Retina (tissue), 1 donor: Measurements from ENCODE around the gene METRN.
A peak's percentile ranks its signal among the peaks of the same experiment; 100 is the strongest.

Source experiments
- DNase-seq: peaks from one replicate; pipeline ENCODE4 v3.0.0-alpha.2; 2016

Gene METRN

DNA sequence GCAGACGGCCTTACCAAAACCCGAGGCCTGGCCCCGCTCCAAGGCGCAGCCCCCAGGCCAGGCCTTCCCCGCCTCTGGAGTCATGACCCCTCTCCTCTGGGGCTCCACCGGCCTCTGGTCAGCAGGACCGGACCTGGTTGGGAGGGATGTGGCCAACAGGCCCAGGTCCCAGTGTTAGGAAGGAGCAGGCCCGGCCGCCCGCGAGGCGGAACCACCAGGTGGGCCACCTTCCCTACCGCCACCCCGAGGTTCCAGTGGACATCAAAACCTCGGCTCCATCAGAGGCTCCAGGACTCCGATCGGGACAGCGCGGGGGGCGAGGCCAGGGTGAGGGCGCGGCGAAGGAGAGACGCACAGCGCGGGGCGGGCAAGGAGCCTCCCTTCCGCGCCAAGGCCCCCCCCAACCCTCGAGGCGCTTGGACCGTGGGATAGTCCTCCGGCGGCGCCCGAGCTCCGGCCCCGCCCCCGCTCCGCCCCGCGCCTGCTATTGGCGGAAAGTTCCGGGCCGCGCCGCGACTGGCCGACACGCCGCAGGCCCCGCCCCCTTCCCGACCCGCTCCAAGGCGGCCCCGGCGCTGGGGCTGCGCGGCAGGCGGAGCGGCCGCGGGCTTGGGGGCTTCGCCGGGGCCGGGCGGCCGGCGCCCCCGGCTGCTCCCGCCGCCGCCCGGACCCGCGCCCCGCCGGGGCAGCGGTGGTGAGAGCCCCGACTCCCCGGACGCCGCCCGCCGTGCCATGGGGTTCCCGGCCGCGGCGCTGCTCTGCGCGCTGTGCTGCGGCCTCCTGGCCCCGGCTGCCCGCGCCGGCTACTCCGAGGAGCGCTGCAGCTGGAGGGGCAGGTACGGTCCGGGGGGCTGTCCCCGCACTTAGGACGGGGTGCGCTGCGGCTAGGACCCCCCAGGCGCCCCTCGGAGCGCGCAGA lies at the start of gene METRN:
METRN (plus strand) TSS at position 561 of the 919 bp plus-strand sequence; CDS start at position 733, 172 bp downstream.
- DNase-seq = peak; percentile 86

DNA sequence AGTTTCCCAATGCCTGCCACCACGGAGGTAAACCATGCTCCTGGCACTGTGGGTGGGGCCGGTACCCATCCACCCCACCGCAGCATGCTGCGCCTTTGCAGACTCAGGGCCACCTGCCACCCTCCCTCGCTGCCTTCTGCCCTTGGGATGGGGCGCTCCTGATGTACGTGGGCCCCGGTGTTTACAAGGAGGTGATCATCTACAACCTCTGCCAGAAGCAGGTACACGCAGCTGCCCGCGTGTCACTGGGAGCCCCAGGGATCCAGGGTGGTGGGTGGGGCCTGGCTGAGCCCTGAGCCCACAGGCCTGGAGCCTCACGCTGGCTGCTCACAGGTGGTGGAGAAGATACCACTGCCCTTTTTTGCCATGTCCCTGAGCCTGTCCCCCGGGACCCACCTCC lies 48.3 kb upstream of the METRN start:
- DNase-seq = no peak

DNA sequence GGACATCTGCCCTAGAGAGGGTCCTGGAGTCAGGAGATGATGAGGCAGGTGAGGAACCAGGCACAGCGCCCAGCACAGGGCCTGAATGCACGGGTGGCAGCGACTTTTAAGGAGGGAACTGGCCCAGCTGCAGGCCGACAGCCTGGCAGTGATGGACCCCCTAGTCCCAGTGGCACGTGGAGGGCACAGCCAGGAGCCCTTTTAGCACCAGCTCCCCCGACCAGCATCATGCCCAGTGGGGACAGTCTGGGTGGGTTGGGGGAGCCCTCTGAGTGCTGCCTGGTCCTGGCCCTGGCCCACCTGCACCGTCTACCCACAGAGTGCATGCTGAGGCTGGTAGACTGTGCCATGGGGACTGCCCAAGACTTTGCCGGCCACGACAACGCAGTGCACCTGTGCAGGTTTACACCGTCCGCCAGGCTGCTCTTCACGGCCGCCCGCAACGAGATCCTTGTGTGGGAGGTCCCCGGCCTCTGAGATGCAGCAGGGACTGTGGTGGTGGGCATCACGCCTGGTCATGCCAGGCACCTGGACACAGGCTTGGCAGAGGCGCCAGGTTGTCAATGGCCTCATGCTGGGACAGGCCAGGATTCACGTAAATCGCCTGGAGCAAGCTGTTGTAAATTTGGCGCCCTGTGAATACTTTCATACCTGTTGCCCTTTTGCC lies 47.7 kb upstream of the METRN start:
- no peak for DNase-seq

DNA sequence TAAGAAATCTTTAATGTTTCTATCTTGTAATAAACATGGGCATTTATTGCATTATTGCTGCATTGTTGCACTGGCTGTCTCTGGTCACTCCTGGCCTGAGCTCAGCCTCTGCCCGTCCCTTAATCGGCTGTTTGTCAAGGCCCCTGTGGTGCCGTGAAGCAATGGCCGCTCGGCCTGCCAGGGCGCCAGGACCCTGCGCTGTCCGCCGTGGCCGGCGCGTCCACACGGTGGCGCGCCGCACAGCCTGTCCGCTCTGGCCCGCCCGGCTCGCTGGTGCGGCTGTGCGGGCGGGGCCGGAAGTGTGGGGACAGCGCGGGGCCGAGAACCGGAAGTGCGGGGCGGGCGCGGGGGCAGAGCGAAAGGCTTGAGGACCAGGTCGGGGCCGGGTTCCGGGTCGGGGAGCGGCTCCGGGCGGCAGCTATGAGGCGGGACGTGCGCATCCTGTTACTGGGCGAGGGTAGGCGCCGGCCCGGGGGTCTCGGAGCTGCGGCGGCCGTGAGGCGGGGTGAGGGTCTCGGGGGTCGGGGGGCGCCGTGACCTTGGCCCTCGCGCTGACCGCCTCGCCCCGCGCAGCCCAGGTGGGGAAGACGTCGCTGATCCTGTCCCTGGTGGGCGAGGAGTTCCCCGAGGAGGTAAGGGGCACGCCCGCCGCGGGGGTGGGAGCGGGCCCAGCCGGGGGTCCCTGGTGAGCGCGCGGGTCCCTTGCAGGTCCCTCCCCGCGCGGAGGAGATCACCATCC lies 47.0 kb upstream of the METRN start, which contains the start of gene RHOT2:
RHOT2 (plus strand) TSS at position 353 of the 739 bp plus-strand sequence; CDS start at position 421, 68 bp downstream.
- peak; percentile 88 for DNase-seq

DNA sequence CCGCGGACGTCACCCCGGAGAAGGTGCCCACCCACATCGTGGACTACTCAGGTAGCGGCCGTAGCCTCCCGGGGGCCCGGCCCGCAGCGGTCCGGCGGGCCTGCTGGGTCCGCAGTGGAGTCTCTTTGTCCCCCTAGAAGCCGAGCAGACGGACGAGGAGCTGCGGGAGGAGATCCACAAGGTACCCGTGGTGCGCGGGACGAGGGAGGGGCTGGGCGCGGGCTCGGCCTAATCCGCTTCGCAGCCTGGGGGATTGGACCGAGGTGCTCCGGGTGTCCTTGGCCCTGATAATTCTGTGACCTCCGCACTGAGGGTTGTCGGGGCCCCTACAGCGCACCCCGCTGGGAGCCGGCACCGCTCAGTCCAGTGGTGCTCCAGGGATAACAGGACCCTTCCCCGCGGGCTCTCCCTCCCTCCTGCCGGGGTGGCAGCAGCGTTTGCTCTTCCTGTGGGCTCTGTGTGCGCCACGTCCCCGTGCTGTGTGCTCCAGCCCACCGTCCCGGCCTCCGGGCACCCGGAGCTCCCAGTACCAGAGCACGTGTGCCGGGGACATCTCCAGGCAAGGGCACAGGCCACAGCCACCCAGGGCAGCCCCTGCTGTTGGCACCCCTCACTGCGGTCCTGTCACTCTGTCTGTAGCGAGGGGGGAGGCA lies 46.3 kb upstream of the METRN start:
- DNase-seq = no peak

DNA sequence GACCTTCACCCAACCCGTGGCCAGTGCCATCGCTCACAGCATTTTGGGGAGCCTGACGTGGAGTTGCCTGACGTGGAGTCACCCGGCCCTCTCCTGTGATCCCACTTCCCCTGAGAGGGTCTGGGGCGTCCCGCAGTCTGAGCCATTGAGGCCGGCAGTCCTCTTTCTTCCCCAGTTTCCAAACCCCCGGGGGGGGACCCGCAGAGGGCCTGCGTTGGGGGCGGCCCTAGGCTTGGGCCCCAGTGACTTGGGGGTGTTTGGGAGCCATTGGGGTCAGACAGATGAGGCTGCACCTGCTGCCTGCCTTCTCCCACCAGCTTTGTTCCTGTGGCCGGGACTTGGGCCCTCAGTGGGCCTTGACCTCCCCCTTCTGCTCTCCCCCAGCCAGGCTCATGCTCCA lies 45.3 kb upstream of the METRN start:
- DNase-seq = no peak

DNA sequence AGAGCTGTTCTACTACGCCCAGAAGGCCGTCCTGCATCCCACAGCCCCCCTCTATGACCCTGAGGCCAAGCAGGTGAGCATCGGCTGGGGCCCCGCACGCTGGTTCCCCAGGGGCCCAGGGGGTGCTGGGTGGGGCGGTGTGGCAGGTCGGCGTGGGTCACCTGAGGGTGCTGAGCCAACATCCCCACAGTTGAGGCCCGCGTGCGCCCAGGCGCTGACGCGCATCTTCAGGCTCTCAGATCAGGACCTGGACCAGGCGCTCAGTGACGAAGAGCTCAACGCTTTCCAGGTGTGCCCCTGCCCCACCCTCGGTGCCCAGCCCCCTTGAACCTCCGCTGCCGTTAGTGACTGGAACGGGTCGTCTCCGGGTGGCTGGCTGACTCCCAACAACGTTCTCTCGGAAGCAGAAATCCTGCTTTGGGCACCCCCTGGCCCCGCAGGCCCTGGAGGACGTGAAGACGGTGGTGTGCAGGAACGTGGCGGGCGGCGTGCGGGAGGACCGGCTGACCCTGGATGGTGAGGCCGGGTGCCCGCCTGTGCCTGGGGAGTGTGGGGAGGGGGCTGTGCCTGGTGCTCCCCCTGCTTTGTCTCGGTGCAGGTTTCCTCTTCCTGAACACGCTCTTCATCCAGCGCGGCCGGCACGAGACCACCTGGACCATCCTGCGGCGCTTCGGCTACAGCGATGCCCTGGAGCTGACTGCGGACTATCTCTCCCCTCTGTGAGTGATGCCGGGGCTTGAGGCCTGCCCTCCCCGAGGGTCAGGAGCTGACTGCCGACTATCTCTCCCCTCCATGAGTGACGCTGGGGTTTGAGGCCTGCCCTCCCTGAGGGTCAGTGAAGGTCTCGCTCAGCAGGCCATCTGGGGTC lies 44.2 kb upstream of the METRN start:
- DNase-seq = no peak

DNA sequence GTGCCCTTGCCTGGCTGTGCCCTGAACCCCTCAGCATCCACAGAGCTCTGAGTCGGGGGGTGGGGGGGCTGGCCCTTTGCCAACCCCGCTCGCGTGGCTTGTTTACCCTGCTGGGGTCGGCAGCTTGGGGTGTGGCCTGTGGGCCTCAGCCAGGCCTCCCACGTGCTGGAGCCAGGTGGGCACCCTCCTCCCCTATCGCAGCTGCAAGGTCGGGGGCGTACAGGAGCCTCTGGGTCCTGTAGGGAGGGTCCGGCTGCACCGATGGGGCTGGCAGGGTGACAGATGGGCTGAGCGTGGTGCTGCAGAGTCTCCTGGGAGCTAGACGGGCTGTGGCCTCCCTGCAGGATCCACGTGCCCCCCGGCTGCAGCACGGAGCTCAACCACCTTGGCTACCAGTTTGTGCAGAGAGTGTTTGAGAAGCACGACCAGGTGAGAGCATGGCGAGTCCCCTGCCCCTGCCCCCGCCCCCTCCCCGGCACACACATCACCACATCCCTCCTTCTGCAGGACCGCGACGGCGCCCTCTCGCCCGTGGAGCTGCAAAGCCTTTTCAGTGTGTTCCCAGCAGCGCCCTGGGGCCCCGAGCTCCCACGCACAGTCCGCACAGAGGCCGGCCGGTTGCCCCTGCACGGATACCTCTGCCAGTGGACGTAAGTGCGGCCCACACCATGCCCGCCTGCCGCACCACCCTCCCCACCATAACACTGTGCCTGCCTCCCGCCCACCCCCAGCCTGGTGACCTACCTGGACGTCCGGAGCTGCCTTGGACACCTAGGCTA lies 43.4 kb upstream of the METRN start:
- DNase-seq = no peak

DNA sequence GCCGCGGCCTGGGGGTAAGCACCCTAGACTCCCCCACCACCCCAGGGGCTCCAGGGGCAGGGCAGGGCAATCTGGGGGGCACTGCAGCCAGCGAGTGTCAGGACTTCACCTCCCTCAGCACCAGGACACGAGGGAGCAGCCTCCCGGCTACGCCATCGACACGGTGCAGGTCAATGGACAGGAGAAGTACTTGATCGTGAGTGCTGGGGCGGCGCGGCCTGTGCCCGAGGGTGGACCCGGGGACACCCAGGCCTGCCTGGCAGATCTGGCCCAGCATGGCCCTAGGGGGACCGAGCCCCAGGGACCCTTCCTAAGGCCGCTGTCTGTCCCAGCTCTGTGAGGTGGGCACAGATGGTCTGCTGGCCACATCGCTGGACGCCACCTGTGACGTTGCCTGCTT lies 42.5 kb upstream of the METRN start:
- DNase-seq = no peak

DNA sequence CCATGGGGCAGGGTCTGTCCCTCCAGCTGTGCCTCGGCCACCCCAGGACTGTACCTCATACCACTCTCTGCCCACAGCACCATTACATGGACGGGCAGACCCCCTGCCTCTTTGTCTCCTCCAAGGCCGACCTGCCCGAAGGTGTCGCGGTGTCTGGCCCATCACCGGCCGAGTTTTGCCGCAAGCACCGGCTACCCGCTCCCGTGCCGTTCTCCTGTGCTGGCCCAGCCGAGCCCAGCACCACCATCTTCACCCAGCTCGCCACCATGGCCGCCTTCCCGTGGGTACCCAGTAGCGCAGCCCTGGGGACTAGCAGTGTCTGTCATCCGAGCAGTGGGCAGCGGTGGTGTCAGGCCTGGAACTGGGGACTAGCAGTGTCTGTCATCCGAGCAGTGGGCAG lies 42.1 kb upstream of the METRN start:
- no peak for DNase-seq

DNA sequence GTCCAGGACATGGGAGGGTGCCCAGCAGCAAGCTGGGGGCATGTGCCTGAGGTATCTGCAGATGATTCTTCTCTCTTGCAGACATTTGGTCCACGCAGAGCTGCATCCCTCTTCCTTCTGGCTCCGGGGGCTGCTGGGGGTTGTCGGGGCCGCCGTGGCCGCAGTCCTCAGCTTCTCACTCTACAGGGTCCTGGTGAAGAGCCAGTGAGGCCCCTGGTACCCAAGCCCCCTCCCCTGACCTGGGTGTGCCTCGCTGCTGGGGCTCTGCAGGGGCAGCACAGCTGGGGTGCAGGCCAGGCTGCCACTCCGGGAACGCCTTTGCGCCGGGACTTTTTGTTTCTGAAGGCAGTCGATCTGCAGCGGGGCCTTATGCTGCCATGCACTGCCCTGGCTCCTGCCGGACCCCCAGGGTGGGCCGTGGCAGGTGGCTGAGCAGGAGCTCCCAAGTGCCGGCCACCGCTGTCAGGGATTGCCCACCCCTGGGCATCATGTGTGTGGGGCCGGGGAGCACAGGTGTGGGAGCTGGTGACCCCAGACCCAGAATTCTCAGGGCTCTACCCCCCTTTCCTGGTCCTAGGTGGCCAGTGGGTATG lies 41.4 kb upstream of the METRN start:
- no peak for DNase-seq

DNA sequence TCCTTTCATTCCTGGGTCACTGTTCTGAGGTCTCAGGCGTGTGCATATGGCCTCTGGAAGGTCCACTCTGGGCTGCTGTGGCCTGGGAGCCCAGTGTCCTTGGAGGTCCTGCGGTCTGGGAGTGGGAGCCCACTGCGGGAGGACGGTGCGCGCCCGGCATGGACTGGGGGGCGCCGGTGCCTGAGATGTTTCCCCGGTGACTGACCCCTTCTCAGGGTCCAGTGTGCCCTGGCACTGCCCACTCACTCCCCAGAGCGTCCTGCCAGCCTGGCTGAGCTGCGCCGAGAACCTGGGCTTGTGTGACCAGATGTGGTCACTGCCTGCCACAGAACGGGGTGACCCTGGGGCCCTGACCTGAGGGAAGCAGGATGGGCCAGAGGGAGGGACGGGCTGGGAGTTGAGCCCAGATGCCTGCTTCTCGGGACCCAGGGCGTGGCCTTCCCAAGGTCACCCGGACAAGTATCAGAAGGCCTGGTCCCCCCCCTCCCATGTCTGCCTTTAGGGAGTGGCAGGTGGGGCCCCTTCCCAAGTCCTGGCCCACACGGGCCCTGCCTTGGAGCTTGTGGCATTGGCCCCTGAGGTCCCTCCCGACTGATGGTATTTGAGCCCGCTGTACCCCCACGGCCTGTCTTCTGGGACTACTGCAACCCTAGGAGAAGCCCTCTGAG lies 40.6 kb upstream of the METRN start:
- no peak for DNase-seq

DNA sequence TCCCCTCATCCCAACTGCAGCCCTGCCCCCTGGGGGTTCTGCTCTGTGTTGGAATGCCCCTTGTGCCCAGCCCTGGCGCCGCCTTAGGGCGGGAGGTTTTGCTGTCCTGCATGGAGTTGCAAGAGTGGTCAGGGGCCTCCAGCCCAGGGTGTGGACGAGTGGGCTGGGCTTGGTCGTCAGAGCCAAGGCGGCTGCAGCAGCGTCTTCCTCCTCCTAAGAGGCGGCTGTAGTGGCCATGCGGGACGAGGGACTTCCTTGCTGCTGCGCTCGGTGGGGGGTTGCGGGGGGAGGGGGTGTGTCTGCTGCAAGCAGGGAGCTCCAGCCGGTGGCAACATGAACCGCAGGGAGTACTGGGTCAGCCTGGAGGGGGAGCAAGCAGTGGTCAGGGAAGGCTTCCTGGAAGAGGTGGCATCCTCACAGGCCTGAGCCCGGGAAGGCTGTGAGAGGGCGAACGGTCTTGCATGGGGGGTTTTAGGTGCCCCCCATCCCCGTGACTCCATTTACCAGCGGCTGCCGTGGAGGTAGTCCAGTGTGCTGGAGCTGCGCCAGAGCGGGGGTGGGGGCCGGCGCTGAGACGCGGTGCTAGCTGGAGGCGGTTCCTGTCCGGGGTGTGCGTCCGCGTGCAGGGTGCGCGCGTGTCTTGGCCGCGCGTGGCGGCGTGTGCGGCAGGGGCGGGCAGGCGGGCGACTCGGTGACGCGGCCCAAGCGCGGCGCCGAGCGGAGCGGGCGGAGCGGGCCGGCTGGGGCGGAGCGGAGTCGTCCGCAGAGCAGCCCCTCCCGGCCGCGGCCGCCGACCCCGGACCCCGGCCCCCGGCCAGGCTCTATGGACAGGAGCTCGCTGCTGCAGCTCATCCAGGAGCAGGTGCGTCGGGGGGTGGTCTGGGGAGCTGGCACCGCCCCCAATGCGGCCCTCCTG lies 39.7 kb upstream of the METRN start, which contains the start of gene RHBDL1:
RHBDL1 (plus strand) TSS at position 704 of the 916 bp plus-strand sequence; CDS start at position 824, 120 bp downstream.
- no peak for DNase-seq

DNA sequence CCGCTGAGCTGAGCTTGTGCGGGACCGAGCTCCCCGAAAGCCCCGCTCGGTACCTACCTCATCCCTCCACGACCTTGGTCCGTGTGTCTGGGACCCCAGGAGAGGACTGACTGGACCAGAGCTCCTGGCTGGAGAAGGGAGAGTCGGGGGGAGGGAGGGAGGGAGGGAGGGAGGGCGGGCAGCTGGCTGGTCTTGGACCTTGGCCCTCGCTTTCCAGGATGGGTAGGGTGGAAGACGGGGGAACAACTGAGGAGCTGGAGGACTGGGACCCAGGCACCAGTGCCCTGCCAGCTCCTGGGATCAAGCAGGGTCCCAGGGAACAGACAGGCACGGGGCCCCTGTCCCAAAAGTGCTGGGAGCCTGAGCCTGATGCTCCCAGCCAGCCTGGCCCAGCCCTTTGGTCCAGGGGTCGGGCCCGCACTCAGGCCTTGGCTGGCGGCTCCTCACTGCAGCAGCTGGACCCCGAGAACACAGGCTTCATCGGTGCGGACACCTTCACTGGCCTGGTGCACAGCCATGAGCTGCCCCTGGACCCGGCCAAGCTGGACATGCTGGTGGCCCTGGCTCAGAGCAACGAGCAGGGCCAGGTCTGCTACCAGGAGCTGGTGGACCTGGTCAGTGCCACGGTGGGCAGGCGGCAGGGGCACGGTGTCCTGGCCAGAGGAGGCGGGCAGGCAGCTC lies 38.9 kb upstream of the METRN start:
- no peak for DNase-seq

DNA sequence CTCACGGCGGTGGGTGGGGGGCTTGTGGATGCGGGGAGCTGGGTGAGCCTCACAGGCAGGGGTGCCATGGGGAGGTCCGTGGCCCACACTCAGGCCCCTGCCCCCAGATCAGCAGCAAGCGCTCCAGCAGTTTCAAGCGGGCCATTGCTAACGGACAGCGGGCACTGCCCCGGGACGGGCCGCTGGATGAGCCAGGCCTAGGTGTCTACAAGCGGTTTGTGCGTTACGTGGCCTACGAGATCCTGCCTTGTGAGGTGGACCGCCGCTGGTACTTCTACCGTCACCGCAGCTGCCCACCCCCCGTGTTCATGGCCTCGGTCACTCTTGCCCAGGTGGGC lies 38.4 kb upstream of the METRN start:
- DNase-seq = no peak

DNA sequence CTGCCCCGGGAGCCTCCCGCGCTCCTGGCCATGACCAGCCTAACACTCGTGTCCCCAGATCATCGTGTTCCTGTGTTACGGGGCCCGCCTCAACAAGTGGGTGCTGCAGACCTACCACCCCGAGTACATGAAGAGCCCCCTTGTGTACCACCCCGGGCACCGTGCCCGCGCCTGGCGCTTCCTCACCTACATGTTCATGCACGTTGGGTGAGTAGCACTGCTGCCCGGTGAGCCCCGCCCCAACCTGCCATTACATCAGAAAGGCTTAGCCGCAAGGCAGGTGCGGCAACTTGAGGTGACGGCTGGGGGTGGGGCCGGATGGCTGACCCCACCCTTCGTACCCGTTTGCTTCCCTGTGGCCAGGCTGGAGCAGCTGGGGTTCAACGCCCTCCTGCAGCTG lies 38.0 kb upstream of the METRN start:
- no peak for DNase-seq

DNA sequence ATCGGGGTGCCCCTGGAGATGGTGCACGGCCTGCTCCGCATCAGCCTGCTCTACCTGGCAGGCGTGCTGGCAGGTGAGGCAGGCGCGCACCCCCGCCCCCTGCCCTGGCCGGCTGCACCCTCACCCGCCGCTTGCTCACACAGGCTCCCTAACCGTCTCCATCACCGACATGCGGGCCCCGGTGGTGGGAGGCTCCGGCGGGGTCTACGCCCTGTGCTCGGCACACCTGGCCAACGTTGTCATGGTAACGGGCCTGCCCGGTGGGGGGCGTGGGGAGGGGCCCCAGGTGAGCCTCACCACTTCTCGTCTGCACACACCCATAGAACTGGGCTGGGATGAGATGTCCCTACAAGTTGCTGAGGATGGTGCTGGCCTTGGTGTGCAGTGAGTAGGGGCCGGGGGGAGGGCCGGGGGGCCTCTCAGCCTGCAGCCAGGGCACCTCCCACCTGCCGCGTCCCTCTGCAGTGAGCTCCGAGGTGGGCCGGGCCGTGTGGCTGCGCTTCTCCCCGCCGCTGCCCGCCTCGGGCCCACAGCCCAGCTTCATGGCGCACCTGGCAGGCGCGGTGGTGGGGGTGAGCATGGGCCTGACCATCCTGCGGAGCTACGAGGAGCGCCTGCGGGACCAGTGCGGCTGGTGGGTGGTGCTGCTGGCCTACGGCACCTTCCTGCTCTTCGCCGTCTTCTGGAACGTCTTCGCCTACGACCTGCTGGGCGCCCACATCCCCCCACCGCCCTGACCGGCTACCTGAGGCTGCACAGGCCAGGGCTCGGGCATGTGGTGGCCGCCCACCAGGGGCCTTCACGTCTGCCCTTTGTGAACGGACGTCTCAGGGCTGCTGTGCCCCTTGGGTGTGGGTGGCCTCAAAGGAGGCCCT lies 37.4 kb upstream of the METRN start:
- no peak for DNase-seq
